Airway epithelial cell (primary cell): ENCODE measurements around the gene BRCA1. TPM values are rescaled to one million over a fixed set of nuclear protein-coding genes. Genes with fewer than 3 reads are reported as not detected.

Source experiments
- total RNA-seq: library from RNA; depleted of rRNA; stranded (reverse); fragments of >200 nt; gene quantifications from 2 replicates; pipeline ENCODE4 v1.2.3, GENCODE V29; 2015

Gene BRCA1
- total RNA-seq = 17.7 and 20.7 TPM in 2 replicates

GRCh38 chr17:43125133-43125966 lies at the start of gene BRCA1:
Gene BRCA1 (minus strand): TSS chr17:43125364. CDS start chr17:43124096, 1,268 bp downstream.

GRCh38 chr17:43170766-43171585 lies 45.8 kb upstream of the BRCA1 start, which contains the start of gene NBR1:
Gene NBR1 (plus strand): TSS chr17:43171214. CDS start chr17:43175800, 4,586 bp downstream.

GRCh38 chr17:43024407-43025289 lies 100.5 kb downstream of the BRCA1 start, which contains the start of gene RND2:
Gene RND2 (plus strand): TSS chr17:43025231. CDS start chr17:43025348, 117 bp downstream.

GRCh38 chr17:43021741-43022512 lies 103.2 kb downstream of the BRCA1 start, which contains the start of gene VAT1:
Gene VAT1 (minus strand): TSS chr17:43022385. CDS start chr17:43022322, 63 bp downstream.

GRCh38 chr17:43006639-43007551 lies 118.3 kb downstream of the BRCA1 start, which contains the start of gene IFI35:
Gene IFI35 (plus strand): TSS chr17:43006784. CDS start chr17:43006948, 164 bp downstream.

GRCh38 chr17:42997984-42998938 lies 126.9 kb downstream of the BRCA1 start, which contains the start of gene RPL27:
Gene RPL27 (plus strand): TSS chr17:42998419. CDS start chr17:42998751, 332 bp downstream.

Other genes with a start within 250 kb of the BRCA1 start
- not detected in 2 replicates for gene G6PC1, start 224.6 kb downstream of the BRCA1 start, total RNA-seq
- gene AARSD1, start 160.9 kb downstream of the BRCA1 start, total RNA-seq = 29.7 and 38.9 TPM in 2 replicates
- 0.28 and 0.49 TPM in 2 replicates for gene PTGES3L, start 145.3 kb downstream of the BRCA1 start, total RNA-seq
- gene RUNDC1, start 144.8 kb downstream of the BRCA1 start, total RNA-seq = 8.7 and 12.2 TPM in 2 replicates
- gene RPL27, start 126.9 kb downstream of the BRCA1 start, total RNA-seq = 1,265 and 2,388 TPM in 2 replicates
- gene IFI35, start 118.6 kb downstream of the BRCA1 start, total RNA-seq = 3.0 and 4.9 TPM in 2 replicates
- 96.8 and 127 TPM in 2 replicates for gene VAT1, start 103.0 kb downstream of the BRCA1 start, total RNA-seq
- gene RND2, start 100.1 kb downstream of the BRCA1 start, total RNA-seq = under 0.01 and 0.21 TPM in 2 replicates
- gene NBR1, start 45.9 kb upstream of the BRCA1 start, total RNA-seq = 35.2 and 49.7 TPM in 2 replicates
- 0.70 and 0.85 TPM in 2 replicates for gene TMEM106A, start 86.5 kb upstream of the BRCA1 start, total RNA-seq
- not detected in 2 replicates for gene CCDC200, start 103.3 kb upstream of the BRCA1 start, total RNA-seq
- gene RNU2-1, start 108.6 kb upstream of the BRCA1 start, total RNA-seq = not detected in 2 replicates